Measurements from ENCODE around the gene FOXK2.
"Not testable (repeated sequence)": the region's sequence is repeated elsewhere in the genome, so short reads cannot be mapped to it uniquely, and the experiment has no call there.

The FOXK2 gene

DNA sequence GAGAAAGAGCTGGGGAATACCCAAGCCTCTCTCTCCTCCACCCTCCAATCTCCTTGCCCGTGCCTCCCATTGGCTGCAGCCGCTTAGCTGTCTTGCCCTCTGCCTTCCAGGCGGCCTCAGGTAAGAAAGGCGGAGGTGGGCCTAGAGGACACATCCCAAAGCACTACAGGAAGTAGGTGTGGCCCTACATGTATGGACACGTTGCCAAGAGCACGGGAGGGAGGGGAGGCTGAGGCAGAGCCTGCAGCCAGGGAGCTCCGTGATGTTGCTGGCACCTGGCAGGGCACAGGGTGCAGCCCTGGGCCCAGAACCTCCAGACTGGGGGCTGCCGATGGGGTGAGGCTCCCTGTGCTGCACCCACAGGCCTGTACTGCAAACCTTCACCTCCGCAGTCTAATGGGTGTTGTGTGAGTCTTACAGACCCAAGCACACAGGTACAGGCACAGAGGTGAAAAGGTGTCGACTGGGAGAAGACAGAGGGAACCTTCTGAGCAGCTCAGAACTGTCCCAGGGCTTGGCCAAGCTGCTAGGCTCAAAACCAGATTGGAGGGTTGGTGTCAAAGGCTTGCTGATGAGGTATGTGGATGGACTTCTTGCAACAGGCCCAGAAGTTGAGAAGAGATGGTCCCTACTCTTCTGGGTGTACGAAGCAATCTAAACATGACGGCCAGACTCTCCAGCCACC, 23.5 kb upstream of the FOXK2 start:
- no peak for FAIRE-seq

DNA sequence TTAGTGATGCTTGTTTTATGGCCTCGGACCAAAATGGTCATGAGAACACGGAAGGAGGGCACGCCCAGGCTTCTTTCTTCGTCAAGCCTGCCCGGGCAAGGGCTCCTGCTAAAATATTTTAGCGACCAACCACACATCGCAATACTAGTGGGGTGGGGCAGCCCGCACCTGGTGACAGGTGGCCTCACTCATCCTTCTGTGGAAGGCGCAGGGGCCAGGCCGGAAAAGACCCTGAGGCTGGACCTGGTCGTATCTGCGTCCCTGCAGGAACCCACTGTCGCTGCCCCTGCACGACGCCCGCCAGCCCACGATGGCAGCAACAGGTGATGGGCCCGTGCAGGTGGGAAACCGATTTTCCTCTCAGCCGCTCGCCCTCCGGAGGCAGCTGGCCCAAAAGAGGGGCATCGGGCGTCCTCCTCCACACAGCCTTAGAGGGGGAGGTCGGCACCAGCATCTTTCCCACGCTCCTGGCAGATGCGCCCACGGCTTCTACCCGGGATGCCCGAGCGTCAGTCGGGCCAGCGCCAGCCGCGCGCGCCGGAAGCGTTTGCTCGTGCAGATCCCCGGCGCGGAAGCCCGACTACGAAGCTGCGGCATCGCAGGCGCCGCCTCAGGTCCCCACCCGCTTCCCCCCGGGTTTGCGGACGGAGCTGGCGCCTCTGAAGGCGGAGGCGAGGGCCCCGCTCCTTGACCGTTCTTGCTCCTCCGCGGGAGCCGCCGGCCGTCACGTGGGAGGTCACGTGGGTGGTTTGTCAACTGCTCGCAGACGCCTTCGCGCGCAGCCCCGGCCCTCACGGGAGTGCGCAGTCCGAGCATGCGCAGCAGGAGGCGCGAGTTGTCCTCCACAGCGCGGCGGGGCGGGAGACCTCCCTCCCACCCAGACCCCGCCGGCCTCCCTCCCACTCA, 22.8 kb upstream of the FOXK2 start:
- no peak for FAIRE-seq

DNA sequence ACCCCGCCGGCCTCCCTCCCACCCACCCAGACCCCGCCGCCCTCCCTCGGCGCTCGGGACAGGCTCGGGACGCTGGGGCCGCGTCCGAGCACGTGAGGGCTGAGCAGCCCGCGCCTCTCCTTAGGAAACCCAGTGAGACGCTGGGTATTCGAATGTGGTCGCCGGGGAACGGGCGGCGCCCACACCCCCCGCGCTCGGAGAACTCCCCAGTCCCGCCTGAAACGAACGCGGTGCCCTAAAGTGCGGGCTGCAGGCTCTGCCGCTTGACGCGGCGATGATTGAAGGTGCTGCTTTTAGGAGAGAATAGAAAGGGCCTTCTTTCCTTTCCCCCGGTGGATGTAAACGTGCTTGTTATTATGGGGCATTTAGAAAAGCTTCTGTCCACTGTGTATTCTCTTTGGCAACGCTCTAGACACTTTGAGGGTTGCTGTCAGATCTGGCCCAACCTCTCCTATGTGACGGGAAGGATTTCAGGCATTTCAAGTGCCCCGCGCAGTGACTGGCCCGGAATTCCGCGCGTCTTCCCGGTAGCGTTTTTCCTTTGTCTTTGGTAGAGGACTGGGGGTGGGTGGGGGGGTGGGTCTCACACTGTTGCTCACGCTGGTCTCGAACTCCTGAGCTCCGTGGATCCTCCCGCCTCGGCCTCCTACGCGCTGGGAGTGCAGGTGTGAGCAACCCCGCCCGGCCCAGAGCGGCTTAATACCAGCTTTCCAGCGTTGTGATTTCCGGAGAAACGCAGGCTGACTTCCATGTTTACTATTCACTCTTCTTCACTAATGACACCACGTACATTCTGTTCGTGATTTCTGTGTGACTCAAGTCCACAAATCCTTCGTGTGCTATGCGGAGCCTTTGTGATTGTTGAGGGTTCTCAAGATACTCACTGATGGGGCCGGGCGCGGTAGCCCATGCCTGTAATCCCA, 21.8 kb upstream of the FOXK2 start:
- no peak for FAIRE-seq

DNA sequence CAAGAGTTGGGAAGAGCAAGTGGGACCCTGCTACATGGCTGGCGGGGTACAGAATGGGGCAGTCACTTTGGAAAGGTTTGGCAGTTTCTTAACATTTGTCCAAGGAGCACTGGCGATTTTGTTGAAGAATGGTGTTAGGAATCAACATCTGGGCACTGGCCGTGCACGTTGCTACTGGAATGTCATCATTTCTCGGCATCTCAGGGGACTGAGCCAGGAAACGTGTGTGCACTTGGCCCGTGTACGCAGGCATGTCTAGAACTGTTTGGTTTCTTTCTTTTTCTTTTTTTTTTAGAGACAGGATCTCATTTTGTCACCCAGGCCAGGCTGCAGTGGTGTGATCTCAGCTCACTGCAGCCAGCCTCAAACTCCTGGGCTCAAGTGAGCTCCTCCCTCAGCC, 17.3 kb upstream of the FOXK2 start:
- FAIRE-seq = no peak

DNA sequence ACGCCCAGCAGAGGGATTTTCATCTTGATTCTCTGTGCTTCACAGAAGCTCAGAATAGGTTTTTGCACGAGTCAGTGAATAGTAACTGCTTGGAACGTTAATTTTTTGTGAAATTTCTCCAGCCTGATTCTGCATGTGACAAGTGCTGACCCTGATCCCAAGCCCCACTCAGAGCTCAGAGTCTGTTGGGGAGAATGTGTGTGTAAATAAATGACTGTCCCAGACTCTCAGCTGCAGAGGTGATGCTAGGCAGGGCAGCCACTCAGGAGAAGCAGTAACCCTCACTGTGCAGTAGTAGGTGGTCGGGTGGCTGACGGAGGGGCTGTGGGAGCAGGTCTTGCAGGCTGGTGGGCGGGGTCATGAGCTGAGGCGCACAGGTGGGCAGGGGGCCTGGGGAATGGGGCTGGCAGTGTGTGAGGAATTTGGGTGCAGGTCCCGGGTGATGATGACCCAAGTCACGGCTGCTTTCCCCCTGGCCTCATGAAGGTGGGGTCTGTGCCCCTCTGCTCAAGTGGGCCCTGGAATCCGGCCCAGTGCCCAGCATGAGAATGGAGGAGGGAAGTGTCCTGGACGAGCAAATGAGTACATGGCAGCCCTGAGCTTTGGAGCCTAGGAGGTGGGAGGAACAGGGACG, 16.3 kb upstream of the FOXK2 start:
- no peak for FAIRE-seq

DNA sequence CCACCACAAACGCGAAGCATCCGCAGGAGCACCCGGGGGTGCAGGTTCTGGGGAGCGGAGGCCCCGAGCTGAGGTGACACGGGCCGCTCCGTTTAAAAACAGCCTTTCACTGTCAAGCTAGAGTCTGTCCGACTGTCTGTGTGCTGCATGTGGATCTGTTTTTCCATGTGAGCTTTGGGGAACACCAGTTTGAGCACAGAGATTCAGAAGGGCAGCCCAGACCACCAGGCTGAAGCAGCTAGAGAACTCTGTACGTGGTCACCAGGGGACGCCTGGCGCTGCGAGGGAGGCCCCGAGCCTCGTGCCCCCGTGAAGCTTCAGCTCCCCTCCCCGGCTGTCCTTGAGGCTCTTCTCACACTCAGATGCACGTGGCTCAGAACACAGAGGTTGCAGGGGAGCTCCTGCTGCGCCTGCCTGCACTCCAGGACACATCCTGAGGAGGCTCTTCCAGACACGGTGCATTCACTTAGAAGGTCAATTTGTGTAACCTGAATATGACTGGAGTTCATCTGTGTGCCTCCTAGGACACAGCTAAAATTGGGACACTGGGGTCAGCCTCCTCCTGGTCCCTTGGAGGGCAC, 15.7 kb upstream of the FOXK2 start:
- no peak for FAIRE-seq

DNA sequence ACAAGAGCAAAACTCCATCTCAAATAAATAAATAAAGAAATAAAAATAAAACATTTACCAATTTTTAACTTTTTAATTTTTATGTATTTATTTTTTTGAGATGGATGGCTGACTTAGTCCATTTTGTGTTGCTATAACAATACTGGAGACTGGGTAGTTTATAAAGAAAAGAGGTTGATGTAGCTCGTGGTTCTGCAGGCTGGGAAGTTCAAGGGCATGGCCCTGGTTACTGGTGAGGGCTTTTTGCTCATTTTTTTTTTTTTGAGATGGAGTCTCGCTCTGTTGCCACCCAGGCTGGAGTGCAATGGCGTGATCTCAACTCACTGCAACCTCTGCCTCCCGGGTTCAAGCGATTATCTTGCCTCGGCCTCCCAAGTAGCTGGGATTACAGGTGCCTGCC, 14.2 kb upstream of the FOXK2 start:
- FAIRE-seq = no peak

DNA sequence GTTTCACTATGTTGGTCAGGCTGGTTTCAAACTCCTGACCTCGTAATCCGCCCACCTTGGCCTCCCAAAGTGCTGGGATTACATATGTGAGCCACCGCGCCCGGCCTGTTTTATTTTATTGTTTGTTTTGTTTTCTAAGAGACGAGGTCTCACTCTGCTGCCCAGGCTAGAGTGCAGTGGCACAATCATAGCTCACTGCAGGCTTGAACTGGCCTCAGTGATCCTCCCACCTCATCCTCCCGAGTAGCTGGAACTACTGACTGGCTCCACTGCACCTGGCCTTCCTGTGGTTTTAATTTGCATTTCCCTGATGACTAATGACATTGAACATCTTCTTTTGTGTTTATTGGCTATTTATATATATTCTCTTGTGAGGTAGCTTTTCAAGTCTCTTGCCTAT, 13.1 kb upstream of the FOXK2 start:
- not testable (repeated sequence) for FAIRE-seq

DNA sequence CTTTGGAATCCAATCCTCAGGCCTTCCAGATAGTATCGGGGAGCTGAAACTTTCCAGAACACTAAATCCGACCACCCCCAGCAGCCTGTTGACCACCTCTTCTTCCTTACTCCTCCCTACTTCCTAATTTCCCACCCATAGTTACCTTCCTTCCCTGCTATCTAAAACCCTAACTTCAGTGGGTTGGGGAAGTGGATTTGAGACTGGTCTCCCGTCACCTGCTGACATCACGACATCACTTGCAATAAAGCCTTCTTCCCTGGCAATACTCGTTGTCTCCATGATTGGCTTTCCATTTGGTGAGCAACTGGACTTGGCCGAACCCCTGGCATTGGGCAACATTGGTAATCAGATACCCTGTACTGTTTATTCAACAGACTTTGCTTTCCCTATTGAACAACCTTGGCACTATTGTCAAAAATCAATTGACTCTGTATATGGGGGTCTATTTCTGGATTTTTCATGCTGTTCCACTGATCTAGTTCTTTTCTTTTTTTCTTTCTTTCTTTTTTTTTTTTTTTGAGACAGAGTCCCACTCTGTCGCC, 11.8 kb upstream of the FOXK2 start:
- FAIRE-seq = no peak

DNA sequence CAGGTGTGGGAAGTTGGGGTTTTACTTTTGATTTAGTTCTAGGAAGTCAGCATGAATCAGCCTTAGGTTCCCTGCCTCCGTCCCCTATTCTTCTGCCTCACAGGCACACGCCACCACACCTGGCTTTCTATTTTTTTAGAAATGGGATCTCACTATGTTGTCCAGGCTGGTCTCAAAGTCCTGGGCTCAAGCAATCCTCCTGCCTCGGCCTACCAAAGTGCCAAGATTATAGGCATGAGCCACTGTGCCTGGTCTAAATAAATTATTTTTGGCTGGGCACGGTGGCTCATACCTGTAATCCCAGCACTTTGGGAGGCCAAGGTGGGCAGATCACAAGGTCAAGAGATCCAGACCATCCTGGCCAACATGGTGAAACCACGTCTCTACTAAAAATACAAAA, 7.9 kb upstream of the FOXK2 start:
- FAIRE-seq = not testable (repeated sequence)

DNA sequence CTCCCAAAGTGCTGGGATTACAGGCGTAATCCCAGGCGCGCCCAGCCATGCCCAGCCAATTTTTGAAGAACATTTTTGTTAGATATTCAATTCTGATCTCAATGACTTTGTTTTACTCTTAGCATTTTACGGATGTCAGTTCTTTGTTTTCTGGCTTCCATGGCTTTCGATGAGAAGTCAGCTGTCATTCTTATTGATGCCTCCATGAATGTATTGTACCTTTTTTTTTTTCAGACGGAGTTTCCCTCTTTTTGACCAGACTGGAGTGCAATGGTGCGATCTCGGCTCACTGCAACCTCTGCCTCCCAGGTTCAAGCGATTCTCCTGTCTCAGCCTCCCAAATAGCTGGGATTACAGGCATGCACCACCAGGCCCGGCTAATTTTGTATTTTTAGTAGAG, 5.7 kb upstream of the FOXK2 start:
- not testable (repeated sequence) for FAIRE-seq

DNA sequence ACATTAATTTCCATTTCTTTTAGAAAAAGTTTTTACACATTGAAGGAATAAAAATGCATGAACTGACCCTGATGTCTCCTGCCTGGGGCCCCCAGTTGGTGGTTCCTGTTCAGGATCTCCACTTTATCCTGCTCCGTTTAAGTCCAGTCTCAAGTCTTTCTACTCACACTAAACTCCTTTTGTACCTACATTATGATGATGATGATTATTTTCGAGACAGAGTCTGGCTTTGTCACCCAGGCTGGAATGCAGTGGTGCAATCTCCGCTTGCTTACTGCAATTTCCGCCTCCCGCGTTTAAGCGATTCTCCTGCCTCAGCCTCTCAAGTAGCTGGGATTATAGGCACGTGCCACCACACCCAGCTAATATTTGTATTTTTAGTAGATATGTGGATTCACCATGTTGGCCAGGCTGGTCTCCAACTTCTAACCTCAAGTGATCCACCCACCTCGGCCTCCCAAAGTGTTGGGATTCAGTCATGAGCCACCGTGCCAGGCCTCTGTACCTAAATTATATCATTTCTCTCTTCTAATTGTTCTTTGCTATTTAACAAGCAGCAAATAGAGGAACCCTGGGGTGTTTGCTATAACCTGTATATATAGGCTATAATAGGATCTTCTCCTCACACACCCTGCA, 2.2 kb upstream of the FOXK2 start:
- FAIRE-seq = no peak

DNA sequence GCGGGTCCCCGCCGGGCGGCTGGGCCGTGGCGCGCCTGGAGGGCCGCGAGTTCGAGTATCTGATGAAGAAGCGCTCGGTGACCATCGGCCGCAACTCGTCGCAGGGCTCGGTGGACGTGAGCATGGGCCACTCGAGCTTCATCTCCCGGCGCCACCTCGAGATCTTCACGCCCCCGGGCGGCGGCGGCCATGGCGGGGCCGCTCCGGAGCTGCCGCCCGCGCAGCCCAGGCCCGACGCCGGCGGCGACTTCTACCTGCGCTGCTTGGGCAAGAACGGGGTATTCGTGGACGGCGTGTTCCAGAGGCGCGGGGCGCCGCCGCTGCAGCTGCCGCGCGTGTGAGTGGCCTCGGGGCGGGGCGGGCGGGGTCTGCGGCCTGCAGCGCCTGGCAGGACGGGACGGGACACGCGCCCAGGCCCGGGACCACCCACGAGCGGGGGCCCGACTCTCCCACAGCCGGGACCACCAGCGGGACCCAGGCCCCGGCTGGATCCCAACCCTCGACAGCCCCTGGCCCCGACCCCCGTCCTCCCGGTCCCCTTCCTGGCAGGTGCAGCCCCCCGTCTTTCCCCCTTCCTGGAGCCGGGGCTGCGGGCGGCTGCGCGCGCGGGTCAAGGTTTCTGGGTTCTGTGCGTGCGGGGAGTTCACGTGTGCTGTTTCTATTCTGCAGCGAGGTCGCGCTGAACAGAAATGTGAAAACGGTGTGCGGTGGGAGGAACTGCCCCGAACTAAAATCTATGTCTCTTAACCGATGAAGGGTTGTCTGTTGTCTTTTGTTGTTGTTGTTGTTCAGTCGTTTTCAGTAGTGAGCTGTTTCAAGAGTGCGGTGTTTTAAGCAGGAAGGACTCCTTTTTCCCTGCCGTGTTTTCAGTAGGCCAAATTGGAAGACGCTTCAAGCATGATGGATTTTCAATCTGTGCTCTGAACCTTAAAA, 705 bp downstream of the FOXK2 start:
- no peak for FAIRE-seq

DNA sequence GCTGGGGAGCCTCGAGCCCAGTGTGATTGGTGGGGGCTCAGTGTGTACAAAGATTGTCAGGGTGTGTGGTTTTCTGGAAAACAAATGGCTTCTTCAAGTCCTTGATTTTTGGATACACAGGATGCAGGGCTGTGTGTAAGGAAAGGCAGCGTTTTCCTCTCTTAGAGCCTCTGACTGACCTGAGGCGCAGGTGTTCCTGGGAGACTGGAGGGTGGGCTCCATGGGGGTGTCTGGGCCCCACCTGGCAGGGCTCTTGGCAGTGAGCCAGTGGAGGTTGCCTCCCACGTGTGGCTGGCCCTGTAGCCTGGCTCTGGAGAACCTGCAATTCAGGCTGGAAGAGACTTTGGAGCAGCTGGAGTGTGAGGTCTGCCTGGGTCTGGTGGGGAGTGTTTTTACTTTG, 5.0 kb downstream of the FOXK2 start:
- no peak for FAIRE-seq

DNA sequence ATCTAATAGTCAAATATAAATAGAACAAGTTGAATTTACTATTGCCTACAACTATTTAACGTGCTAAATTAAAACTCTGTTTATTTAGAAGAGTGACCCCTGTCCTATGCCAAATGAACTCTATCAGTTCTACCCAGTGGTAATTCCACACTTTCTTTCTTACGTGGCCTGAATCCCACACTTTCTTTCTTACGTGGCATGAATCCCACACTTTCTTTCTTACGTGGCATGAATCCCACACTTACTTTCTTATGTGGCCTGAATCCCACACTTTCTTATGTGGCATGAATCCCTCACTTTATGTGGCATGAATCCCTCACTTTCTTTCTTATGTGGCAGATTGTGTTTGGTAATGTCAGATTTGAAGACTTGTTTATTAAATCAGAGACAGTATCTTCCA, 6.2 kb downstream of the FOXK2 start:
- FAIRE-seq = no peak

DNA sequence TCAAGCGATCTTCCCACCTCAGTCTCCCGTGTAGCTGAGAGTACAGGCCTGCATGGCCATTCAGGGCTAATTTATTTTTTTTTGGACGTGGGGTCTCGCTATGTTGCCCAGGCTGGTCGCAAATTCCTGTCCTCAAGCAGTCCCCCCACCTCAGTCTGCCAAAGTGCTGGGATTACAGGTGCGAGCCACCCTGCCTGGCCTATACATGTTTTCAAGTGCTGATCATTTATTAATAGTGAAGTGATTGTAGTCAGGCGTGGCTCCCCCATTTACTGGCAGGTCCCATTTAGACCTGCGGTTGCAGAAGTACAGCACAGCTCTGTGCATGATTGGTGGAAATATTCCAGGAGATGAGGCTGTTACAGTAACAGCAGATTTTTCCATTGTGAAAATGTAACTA, 8.4 kb downstream of the FOXK2 start:
- FAIRE-seq = no peak

DNA sequence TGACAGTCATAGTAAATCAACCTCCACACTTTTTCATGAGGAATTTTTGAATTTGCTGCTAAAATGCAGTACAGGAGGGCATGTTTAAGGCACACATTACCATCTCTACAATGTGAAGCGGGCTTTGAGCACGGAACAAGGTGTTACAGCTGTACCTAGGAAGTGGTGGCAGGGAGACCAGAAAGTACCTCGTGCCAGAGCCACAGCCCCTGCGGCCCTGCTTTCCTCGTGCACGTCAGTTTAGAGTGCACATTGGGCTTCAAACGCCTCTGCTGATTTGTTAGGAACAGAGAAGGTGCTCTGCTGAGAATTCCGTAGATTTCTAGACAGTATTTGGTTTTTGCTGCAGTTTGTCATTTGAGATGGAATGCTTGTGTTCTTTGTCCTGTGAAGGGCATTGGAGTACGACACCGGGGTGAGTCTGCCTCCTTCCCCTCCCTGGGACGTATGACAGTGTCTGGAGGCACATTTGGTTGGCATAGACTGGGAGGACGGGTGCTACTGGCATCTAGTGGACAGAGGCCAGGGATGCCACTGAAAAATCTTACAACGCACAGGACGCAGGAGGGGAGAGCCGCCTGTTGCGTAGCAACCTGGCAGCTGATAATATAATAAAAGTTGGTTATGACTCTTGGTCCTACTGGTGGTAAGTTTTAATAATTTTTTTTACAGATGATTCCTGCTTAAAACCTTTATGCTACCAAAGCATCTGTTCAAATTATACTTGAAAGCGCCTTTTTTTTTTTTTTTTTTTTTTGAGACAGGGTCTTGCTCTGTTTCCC, 9.1 kb downstream of the FOXK2 start:
- FAIRE-seq = no peak

DNA sequence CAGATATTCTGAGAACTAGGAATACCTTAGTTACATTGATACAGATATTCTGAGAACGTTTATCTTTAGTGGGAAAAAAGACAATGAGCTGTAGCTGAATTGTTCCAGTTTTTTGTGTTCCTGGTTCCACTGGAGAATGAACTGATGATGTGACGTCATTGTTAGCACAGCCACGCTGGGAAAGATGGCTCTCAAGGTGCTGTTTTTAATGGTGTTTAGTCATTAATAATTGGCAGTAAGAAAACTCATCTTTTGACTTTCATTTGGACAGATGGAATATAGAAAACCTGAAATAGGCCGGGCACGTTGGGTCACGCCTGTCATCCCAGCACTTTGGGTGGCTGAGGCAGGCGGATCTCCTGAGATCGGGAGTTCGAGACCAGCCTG, 10.4 kb downstream of the FOXK2 start:
- FAIRE-seq = no peak

DNA sequence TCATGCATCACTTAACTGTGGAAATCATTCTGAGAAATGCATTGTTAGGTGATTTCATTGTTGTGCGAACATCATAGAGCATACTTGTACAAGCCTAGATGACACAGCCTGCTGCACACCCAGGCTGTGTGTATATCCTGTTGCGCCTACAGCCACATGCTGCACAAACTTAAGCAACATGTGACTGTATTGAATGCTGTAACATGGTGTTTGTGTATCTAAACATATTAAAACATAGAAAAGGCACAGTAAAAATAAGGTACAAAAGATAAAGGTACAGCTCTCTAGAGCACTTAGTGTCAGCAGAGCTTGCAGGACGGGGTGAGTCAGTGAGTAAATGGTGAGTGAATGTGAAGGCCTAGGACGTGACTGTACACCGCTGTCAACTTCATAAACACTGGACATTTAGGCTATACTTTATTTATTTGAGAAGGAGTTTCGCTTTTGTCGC, 11.9 kb downstream of the FOXK2 start:
- no peak for FAIRE-seq

Data from endometrium (tissue), 2 donors.